HG03108 (cell line): ENCODE data around the gene DQX1.
A peak's percentile ranks its signal among the peaks of the same experiment; 100 is the strongest.
"Not testable (repeated sequence)": the region's sequence is repeated elsewhere in the genome, so short reads cannot be mapped to it uniquely, and the experiment has no call there.

Experiments used
- ATAC-seq: cut with Tn5 transposase; IDR thresholded peaks from one replicate; pipeline ENCODE4 v1.9.1; 2021; ENCODE audit warnings: moderate library complexity; ENCODE audit not compliant: unreplicated experiment

Gene DQX1

DNA sequence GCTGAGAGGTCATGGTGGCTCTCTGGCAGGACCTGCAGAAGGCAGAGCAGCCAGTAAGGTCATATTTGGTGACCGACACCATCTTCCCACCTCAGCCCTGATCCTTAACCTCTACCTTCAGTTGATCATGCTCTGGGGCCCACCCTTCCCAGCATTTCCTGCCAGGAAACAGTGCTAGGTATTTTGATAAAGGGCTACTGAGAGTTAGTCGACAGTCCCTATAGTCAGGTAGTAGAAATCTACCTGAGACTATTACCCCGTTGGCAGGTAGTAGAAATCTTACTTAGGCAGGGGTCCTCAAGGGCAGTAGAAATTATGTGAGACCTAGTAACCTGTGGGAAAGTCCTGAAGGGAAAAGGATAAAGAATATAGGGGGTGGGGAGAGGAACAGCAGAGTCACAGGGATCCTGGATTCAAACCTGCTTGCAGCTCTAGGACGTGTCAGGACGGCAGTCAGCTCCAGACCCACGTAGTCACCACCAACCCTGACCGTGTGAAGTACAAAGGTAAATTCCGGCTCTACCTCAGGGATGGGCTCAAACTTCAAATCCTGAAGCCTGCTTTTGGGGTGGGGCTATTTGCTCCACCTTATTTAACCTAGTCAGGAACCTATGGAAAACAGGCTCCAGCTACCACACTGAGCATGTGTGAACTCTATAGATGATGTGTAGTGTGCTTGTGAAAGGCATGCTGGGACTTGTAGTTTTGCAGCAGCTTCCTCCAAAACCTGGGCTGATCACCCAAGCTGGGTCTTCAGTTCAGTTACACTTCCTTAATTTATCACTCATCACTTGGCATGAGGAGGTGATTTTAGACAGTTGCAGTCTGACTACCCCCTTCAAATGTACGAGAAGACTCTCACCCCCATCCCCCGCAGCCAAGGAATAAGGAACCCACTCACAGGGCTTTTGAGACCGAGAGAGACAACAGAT, at the start of gene DQX1:
TSS of gene DQX1 (minus strand) at position 515 of the 932 bp plus-strand sequence. CDS start at position 13, 502 bp downstream.
- no peak for ATAC-seq

DNA sequence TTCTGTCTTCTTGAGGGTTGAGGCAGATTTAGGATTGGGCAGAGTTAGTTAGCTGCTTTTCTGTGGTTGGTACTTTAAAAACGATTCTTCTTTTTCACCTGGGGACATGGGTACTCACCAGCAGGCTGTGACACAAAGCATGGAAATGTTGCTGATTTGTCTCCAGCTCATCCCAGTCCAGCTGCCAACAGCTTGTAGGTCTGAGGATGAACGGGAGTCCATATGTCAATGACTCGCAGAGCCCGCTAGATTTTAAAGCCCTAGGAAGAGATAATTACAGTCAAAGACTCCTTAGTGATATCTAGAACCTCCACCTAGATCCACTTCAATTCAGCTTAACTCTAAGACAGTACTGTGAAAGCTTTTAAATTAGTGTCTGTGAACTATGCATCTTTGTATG, 49.3 kb upstream of the DQX1 start:
- no peak for ATAC-seq

DNA sequence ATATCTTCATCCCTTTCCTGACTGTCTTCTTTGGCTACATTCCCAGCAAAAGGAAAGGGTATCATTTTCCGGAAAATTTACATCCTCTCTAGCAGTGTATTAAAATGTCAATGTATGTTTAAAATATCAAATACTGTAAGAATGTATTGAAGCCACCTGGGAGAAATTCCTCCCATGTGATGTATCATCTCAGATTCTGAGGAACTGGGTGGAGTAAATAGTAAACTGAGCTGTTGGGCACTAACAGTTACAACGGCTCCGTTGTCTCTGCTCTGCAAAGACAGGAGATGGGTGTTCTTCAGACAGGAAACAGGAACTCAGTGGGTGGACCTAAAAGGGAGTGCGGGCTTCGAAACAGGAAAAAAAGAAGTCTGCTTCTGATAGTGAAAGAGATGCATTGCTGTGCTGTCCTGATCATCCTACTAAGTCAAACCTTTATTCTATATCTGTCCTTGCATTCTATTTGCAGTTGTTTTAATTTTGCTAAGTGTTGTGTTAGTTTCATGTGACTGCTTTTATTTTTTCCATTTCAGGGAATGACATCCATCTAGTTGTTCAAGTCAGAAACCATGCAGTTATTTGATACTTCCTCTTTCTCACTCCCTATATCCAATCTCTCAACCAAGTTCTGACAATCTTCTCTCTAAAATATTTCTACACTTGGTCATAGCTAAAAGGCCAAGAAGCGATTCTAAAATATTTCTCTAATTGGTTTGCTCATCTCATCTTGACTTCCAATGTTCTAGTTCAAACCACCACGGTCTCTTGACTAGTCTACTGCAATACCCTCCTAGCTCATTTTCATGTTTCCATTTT, 47.9 kb upstream of the DQX1 start:
- peak; percentile 37 for ATAC-seq

GRCh38 chr2:74572178-74572925, 46.3 kb upstream of the DQX1 start:
- ATAC-seq, result no peak

- peak; percentile 64 for ATAC-seq
Observed at GRCh38 chr2:74571058-74571457, 45.0 kb upstream of the DQX1 start.

DNA sequence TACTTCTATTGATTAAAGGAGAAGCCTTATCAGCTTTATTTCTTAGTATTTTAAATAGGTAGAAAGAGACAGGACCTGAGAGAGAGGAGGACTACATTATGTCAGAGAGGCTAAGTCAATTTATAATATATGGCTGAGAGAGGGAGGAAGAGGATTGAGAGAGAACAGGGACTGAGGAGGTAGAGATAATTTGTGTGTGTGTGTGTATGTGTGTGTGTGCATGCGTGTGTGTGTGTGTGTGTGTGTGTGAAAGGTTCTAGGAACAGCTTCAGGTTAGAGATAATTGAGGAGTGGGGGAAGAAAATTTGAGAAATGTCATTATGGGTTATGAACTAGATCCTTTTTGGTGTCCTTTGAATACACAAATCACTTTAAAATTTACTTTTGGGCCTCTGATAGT, 43.7 kb upstream of the DQX1 start:
- no peak for ATAC-seq

- ATAC-seq, result no peak
Observed at GRCh38 chr2:74567881-74568280, 41.9 kb upstream of the DQX1 start.

- no peak for ATAC-seq
Observed at GRCh38 chr2:74566754-74567085, 40.7 kb upstream of the DQX1 start.

- ATAC-seq, result no peak
Observed at GRCh38 chr2:74566076-74566753, 40.2 kb upstream of the DQX1 start.

GRCh38 chr2:74564222-74564621, 38.2 kb upstream of the DQX1 start:
- ATAC-seq, result no peak

DNA sequence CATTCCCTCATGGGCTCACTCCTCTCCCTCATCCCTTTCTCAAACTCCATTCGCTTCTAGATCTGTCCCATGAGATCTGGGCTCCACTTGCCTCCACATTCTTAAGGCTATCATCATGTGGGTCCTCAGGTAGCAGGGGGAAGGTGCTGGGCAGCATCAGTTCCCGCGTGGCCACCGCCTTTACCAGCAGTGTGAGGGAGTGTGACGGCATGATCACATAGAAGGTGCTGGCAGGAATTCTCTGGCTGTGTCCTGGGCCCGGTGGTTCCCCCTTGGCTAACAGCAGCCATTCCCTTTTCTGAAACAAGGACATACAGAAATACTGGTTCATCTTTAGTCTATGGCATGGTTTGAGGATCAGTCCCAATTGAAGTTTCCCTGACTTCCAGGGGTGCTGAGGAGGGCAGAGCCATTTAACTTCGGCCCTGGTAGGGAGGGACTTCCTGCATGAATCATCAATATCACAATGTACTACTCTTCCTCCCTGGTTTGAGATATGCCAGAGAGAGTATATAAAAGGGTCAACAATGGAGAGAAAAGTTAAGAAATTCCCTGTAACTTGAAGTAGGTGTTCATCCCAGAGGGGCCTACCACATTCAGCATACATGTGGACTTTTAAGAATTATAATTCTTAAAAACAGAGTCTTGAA, 36.2 kb upstream of the DQX1 start:
- ATAC-seq, result no peak

DNA sequence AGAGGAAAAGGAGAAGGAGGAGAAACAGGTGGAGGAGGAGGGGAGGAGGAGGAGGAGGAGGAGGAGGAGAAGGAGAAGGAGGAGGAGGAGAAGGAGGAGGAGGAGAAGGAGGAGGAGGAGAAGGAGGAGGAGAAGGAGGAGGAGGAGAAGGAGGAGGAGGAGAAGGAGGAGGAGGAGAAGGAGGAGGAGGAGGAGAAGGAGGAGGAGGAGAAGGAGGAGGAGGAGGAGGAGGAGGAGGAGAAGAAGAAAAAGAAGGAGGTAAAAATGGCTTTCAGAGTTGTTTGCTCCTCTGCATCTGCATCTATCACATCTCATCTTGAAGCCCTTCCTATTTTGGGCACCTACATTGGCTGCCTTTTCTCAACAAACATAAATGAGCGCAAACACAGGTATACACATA, 35.0 kb upstream of the DQX1 start:
- not testable (repeated sequence) for ATAC-seq

DNA sequence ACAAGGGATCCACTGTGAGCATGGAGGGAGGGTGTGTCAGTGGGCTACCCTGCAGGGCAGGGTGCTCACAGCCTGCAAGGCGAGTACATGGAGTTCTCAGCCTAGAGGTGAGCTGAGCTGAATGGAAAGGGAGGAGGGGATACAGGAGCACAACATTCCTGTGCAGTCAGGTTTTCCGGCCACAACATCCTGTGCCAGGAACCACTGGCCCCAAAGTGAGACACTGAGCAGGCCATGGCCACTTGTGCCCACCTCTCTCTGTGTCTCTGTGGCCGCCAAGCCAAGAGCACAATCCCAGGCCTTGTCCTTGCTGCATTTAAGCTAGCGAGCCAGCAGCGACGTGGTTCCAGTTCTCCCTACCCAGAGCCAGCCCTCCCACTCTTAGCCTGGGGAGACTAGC, 34.6 kb upstream of the DQX1 start:
- ATAC-seq, result no peak

GRCh38 chr2:74559912-74560311, 33.9 kb upstream of the DQX1 start:
- no peak for ATAC-seq

DNA sequence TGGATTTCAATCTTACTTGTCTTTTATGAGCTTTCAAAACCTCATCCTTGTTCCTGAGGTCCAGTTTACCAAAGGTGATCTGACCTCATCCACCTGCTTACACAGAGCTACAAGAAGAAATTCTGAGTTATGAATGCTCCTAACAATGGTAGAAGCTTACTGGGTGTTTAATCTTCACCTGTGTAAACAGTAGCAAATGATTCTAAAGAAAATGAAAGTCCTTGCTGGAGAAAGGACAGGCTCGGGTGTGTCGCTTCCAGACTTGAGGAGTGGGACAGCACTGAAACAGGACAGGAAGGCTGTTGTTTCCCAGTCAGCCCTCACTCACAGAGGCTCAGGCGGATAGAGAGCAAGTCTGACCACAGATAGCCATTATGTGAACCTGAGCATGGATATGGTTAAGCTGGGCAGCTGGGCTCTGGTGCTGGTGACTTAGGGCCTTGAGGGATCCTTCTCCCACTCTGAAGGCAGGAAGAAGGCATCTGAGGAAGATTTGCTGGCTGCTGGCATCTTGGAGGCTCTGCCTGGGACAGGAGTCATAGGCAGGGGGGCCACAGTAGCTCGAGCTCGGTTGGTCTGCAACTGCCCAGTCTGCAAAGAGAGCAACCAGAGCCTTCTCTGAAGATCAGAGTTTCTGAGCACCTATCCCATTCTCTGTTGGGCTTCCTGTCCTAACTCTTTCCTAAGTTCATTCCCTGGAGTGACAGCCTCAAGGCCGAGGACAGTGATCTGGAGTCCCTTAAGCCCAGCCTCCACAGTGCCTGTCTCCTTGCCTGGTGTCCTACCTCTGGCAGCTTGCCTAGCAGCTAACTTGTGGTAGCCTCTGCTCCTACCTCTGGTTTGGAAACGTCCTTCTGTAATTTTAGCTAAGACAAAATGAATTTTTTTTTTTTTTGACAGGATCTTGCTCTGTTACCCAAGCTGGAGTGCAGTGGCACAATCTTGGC, 32.5 kb upstream of the DQX1 start:
- no peak for ATAC-seq

DNA sequence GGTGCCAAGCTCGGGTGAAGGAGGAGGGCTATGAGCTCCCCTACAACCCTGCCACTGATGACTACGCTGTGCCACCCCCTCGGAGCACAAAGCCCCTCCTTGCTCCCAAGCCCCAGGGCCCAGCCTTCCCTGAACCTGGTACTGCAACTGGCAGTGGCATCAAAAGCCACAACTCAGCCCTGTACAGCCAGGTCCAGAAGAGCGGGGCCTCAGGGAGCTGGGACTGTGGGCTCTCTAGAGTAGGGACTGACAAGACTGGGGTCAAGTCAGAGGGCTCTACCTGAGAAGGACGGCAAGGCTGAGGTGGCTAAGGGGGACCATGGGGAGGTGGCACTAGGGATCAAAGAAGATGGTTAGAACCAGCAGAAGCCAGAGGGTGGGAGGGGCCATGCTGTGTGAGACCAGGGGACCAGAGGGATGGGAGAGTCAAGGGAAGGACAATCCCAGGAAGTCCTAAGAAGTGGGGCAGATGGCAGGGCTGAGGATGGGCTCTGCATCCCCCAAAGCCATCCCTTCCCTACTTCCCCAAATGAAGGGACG, 30.9 kb upstream of the DQX1 start:
- ATAC-seq, result no peak

DNA sequence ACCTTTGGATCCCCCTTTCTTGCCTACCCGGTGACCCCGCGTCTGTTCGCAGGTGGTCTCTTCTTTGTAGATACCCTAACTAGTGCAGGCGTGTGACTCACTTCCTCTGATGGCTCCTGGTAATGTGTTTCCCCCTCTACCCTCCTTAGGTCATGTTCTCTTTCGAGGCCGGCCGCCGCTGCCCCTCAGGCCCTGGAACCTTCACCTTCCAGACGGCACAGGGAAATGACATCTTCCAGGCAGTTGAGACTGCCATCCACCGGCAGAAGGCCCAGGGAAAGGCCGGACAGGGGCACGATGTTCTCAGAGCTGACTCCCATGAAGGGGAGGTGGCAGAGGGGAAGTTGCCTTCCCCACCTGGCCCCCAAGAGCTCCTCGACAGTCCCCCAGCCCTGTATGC, 30.1 kb upstream of the DQX1 start:
- no peak for ATAC-seq

DNA sequence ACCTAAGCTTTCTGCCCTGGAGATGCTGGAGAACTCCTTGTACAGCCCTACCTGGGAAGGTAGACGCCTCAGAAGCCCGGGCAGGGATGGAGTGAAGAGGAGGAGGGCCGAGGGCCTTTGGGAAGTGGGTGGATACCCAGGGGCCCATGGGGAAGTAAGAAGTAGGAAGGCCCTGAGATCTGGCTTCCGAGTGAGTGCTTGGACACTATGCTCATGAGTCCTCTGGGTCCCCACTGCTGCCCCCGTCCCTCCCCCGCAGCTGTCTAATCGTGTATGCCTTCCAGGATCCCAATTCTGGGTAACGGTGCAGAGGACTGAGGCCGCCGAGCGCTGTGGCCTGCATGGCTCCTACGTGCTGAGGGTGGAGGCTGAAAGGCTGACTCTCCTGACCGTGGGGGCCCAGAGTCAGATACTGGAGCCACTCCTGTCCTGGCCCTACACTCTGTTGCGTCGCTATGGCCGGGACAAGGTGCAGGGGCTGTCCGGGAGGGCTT, 29.6 kb upstream of the DQX1 start:
- ATAC-seq, result no peak
